ENCODE data around the gene CDKN2C.
"Not testable (repeated sequence)": the region's sequence is repeated elsewhere in the genome, so short reads cannot be mapped to it uniquely, and the experiment has no call there.

GRCh38 chr1:51005549-51005948, 35.5 kb downstream of the CDKN2C start:
- not testable (repeated sequence) for TF ChIP-seq CTCF (conservative IDR thresholded peaks at IDR 0.05; ENCODE audit: low read depth in 2 of 2); EZH2 (IDR thresholded peaks at IDR 0.05; ENCODE audit: low read depth, unreplicated experiment); REST (IDR thresholded peaks at IDR 0.05; ENCODE audit: unreplicated experiment); STAT1 (IDR thresholded peaks at IDR 0.05; ENCODE audit: unreplicated experiment); POLR2AphosphoS5 (IDR thresholded peaks at IDR 0.05; ENCODE audit: low read depth); ZNF462 (CRISPR knock-in tag; IDR thresholded peaks at IDR 0.05); JUNB (IDR thresholded peaks at IDR 0.05; ENCODE audit: unreplicated experiment)
